GM23338 (cell line): ENCODE data around the gene GRIA4.

Experiments
- CREB1 ChIP-seq: fragments of 250-450 bp; sonication (Bioruptor Pico); IDR thresholded peaks from 2 replicates; pipeline ENCODE4 v1.5.0; 2020; ENCODE audit warnings: low read depth, mild to moderate bottlenecking, moderate library complexity
- ETS1 ChIP-seq: IDR thresholded peaks from 2 replicates; pipeline ENCODE4 v1.6.1; 2016; ENCODE audit warnings: antibody characterized with exemption
- EZH2 ChIP-seq: fragments of 200-600 bp; sonication (generic); IDR thresholded peaks from one replicate; pipeline ENCODE4 v1.8.0; 2017; ENCODE audit warnings: antibody characterized with exemption, mild to moderate bottlenecking, low read depth; ENCODE audit not compliant: unreplicated experiment
- EZH2phosphoT487 ChIP-seq: fragments of 200-600 bp; sonication (generic); IDR thresholded peaks from one replicate; pipeline ENCODE4 v1.8.1; 2018; ENCODE audit warnings: antibody characterized with exemption; ENCODE audit not compliant: unreplicated experiment
- JUNB ChIP-seq: IDR thresholded peaks from one replicate; pipeline ENCODE4 v1.6.1; 2016; ENCODE audit warnings: antibody characterized with exemption; ENCODE audit not compliant: unreplicated experiment
- NANOG ChIP-seq: IDR thresholded peaks from 2 replicates; pipeline ENCODE4 v1.6.1; 2016; ENCODE audit warnings: antibody characterized with exemption, borderline replicate concordance
- POLR2AphosphoS5 ChIP-seq: IDR thresholded peaks from 2 replicates; pipeline ENCODE4 v1.6.1; 2016; ENCODE audit warnings: antibody characterized with exemption, low read depth
- REST ChIP-seq: IDR thresholded peaks from one replicate; pipeline ENCODE4 v1.6.1; 2018; ENCODE audit warnings: antibody characterized with exemption; ENCODE audit not compliant: unreplicated experiment
- STAT1 ChIP-seq: IDR thresholded peaks from one replicate; pipeline ENCODE4 v1.6.1; 2016; ENCODE audit warnings: antibody characterized with exemption; ENCODE audit not compliant: unreplicated experiment
- ZNF114 ChIP-seq: fragments of 250-450 bp; sonication (Bioruptor Pico); IDR thresholded peaks from 2 replicates; pipeline ENCODE4 v1.5.0; 2020; ENCODE audit warnings: mild to moderate bottlenecking, moderate library complexity
- ZNF331 ChIP-seq: fragments of 250-450 bp; sonication (Bioruptor Pico); IDR thresholded peaks from 2 replicates; pipeline ENCODE4 v1.5.0; 2020; ENCODE audit warnings: low read depth, mild to moderate bottlenecking, moderate library complexity
- ZNF462 ChIP-seq: fragments of 250-450 bp; sonication (Bioruptor Pico); IDR thresholded peaks from 2 replicates; pipeline ENCODE4 v1.5.0; 2020; ENCODE audit warnings: mild to moderate bottlenecking, moderate library complexity
- TF ChIP-seq, protein P1 (sequence below), 2 experiments: fragments of 200-600 bp in 1 of 2; sonication (generic) in 1 of 2; conservative IDR thresholded peaks; 2 replicates each; pipeline versions ENCODE4 v1.5.1 to v1.6.1; 2016 to 2017; ENCODE audit warnings: antibody characterized with exemption in 2 of 2, low read depth in 2 of 2, mild to moderate bottlenecking in 2 of 2, moderate library complexity in 1 of 2

GRCh38 chr11:106015066-106015465 lies 405.2 kb downstream of the GRIA4 start:
- TF ChIP-seq, protein P1, sequence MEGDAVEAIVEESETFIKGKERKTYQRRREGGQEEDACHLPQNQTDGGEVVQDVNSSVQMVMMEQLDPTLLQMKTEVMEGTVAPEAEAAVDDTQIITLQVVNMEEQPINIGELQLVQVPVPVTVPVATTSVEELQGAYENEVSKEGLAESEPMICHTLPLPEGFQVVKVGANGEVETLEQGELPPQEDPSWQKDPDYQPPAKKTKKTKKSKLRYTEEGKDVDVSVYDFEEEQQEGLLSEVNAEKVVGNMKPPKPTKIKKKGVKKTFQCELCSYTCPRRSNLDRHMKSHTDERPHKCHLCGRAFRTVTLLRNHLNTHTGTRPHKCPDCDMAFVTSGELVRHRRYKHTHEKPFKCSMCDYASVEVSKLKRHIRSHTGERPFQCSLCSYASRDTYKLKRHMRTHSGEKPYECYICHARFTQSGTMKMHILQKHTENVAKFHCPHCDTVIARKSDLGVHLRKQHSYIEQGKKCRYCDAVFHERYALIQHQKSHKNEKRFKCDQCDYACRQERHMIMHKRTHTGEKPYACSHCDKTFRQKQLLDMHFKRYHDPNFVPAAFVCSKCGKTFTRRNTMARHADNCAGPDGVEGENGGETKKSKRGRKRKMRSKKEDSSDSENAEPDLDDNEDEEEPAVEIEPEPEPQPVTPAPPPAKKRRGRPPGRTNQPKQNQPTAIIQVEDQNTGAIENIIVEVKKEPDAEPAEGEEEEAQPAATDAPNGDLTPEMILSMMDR (conservative IDR thresholded peaks at IDR 0.05; ENCODE audit: low read depth in 2 of 2): no peak
- TF ChIP-seq EZH2: no peak
- TF ChIP-seq POLR2AphosphoS5: no peak
- TF ChIP-seq JUNB: no peak
- no peak for TF ChIP-seq NANOG
- no peak for TF ChIP-seq REST
- no peak for TF ChIP-seq EZH2phosphoT487
- TF ChIP-seq CREB1: no peak
- no peak for TF ChIP-seq ZNF331 (CRISPR knock-in tag)
- TF ChIP-seq ETS1: no peak
- no peak for TF ChIP-seq STAT1
- no peak for TF ChIP-seq ZNF114 (CRISPR knock-in tag)
- no peak for TF ChIP-seq ZNF462
